Stimulated activated CD8-positive, alpha-beta memory T cell treated with anti-CD3 and anti-CD28 coated beads, Interleukin-7, amount 100 ng/mL, for 4 hours (primary cell): Measurements from ENCODE around the gene LRIT3.

ENCODE experiments used
- DNase-seq, 2 donors: peaks; one replicate each; pipeline ENCODE4 v3.0.0-alpha.2; 2020; ENCODE audit warnings: low read depth in 2 of 2

The LRIT3 gene, protein sequence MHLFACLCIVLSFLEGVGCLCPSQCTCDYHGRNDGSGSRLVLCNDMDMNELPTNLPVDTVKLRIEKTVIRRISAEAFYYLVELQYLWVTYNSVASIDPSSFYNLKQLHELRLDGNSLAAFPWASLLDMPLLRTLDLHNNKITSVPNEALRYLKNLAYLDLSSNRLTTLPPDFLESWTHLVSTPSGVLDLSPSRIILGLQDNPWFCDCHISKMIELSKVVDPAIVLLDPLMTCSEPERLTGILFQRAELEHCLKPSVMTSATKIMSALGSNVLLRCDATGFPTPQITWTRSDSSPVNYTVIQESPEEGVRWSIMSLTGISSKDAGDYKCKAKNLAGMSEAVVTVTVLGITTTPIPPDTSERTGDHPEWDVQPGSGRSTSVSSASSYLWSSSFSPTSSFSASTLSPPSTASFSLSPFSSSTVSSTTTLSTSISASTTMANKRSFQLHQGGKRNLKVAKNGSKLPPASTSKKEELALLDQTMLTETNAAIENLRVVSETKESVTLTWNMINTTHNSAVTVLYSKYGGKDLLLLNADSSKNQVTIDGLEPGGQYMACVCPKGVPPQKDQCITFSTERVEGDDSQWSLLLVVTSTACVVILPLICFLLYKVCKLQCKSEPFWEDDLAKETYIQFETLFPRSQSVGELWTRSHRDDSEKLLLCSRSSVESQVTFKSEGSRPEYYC

DNA sequence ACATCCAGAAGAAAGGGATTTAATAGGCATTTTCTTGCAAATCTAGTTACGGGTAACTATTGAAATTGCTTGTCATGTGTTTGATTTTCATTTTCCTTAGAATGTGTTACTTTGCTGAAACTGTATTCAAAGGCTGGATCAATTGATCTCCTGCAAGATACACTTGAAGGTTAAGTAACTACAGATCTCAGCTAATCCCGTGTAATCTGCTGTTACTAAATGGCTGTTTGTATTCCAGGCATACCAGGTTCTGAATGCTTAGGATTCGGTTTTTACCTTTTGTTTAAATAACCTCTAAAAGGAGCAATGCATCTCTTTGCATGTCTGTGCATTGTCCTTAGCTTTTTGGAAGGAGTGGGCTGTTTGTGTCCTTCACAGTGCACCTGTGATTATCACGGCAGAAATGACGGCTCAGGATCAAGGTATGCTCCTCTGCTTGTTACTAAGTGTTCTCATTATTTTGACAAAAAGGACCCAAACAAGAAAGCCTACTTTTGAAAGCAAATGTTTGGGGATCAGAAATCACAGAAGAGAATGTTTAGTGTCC, at the start of gene LRIT3:
Gene LRIT3 (plus strand): TSS at position 212 of the 547 bp plus-strand sequence. CDS start 95 bp downstream, at position 307.
- DNase-seq: no peak

DNA sequence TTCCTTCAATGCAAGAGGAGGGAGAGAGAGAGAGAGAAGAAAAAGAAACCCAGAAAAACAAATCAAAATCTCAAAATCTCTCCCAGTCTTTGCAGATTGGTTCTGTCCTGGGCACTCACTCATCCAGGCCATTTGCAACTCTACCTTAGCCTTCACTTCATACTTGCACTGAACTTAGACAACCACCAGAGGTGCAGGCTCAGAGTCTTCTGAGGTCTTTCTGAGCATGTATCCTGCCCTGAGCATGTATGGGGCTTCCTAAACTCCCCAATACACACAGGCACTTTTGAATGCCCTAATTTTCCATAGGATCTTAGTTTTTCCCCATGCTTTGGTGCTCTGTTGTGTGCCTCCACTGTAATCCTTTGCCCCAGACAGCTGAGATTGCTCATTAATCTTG, 49.0 kb upstream of the LRIT3 start:
- no peak for DNase-seq

DNA sequence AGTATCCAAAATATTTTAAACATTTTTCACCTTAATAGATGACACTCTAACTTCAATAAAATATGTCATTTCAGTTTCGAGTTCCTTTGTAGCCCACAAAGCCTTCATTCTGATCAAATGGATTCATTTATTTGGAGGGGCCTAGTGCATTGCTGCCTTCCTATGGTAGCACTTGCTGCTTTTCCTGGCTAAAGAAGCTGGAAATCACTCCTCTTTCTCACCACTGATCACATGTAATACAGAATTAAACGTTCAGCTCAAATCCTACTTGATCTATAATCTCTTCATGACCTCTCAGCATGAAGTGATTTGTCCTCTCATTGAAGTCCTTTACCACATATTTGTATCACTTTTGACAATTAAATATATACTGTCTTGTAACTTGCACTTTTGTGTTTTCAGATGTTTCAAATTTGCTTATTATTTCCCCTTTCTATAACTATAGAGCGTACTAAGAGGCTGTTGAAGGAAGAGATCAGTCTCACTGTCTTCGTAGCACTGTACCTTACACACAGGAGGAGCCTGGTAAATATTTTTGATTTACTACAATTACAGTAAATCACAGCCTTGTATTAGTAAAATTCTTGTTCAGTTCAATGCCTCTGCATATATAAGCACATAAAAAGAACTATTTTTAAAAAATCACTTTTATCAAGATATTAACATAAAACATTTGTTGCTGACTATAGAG, 46.7 kb upstream of the LRIT3 start:
- no peak for DNase-seq

DNA sequence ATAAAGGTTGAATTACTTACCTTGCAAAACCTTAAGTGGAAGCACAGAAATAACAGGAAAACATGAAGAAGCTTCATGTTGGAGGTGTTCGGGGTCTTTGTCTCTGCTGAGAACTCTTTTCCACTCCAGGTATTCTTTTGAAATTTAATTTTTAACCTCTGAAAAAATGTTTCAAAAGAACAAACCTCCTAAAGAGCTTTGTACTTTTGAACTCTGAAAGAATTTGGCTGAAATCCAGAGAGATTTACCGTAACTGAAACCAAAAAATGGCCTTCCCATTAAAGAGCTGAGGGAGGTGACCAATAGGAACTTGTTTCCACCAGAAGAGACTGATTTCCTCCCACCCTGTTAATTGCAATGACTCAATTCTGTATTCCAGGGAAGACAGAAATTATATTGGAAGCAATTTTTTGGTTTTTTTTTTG, 46.0 kb upstream of the LRIT3 start, which contains the start of gene CFI:
Gene CFI (minus strand): TSS at position 105 of the 425 bp plus-strand sequence. CDS start 28 bp downstream, at position 77.
- no peak for DNase-seq

DNA sequence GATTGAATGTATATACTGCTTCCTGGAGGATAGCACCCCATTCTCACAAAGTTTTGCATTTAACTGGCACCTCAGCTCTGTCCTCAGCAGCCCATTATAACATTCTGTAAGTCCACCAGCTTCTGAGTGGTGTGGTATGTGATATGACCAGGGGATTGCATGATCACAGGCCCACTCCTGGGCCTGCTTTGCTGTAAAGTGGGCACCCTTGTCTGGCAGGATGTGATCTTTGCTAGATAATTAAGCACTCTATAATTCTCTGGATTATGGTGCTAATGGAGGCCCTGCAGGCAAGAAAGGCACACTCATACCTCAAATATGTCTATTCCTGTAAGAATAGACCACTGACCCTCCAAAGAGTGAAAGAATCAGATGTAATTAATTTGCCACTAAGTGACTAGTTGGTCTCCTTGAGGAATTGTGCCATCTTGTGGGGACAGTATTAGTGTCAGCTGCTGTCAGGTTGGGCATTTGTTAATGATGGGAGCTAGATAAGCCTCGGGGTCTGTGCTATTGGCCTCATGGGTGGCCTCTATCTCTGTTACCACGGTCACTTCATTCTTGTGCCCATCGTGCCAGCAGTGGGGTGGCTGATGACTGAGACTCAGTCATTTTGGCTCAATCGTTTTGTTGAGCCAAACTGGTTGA, 43.9 kb upstream of the LRIT3 start:
- DNase-seq: no peak

DNA sequence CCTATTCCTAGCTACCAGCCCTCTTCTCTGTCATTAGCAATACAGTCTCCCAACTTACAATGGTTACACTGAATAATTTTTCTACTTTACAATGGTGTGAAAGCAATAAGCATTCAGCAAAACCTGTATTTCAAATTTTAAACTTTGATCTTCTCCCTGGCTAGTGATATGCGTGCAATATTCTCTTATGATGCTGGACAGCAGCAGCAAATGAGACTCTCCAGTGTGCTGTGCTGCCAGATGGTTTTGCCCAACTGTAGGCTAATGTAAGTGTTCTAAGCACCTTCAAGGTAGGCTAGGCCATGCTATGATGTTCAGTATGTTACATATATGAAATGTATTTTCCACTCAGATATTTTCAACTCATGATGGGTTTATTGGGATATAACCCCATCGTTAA, 38.3 kb upstream of the LRIT3 start:
- no peak for DNase-seq

DNA sequence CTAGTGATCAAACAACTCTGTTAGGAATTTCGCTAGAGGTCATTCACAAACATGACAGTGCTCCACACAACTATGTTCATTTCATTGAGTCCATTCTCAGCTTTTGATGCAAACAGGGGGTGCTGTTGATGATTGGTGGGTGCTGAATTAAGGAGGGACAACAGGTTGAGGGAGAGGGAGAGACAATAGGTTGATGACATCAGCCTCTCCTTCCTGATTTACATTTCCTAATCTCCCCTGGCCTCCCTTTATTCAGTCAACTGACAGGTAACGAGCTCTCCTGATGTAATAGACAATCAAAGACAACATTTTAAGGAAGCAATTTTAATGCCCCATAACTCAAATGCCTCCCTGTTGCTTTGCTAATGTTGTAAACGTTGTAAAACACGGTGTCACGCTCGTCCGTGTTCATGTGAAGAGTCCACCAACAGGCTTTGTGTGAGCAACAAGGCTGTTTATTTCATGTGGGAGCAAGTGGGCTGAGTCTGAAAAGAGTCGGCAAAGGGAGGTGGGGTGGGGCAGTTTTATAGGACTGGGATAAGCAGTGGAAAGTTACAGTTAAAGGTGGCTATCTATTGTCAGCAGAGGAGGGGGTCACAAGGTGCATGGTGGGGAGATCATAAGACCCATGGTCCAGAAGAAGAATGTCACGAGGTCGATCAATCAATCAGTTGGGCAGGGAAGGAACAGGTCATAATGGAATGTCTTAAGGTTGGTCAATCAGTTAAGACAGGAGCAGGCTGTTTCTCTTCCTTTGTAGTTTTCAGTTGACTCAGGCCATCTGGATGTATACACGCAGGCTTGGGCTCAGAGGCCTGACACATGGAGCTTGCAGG, 37.1 kb upstream of the LRIT3 start:
- no peak for DNase-seq

DNA sequence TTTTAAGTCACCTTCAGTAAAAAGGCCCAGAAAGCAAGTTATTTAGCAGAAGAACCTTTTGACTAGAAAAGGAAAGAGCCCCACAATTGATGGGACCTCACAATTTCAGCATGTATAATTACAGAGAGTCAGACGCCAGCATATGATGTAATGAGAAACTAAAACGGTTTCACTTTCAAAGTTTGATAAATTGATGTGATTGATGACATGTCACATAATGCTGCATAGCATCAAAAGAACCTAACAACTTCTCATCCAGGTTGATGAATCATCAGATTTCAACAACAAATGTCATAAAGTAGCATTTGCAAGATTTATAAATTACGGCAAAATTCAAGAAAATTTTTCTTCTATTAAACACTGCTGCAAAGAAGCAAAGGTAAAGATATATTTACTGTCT, 36.2 kb upstream of the LRIT3 start:
- DNase-seq: no peak

DNA sequence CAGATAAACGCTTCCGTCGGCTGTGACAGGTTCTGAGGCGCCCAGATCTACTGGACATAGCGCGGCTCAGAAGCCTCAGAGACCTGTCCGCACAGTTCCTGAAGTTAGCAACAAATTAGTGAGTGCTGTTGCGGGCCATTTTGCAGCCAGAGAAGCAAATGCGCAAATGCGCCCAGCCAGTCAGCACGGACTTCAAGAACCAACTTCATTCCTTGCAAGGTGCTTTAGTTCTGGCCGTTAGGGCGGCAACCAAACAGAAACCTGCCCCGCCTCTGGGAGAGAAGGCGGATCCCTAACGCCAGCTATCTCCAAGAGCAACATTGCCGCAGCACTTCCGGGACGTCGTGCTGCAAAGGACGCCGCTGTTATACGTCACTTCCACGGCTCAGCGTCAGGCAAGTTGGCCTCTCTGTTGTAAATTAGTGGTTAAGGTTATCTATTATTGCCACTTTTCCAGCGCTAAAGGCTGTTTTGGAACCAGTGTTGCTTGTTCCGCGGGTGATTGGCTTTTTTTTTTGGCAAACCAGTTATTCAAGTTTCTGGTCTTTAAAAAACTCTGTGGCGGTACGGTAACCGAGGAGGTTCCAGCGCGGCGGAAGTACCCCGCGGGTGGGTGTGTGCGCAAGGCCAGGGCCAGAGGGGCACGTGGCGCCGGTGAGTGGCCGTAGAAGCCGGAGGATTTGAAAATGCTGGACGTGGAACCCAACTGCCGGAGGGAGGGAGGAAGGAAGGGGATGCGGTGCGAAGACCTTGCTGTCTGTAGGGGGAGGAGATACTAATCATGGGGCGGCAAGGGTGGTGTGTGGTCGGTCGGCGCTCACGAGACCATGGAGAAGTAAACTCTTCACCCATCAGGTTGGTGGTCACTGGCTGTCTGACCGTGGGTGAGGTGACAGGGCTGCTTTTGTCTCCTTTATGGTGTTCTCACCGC, 32.5 kb upstream of the LRIT3 start, which contains the start of gene GAR1:
Gene GAR1 (plus strand): TSS at position 612 of the 931 bp plus-strand sequence. CDS start 403 bp downstream, outside the sequence.
- DNase-seq: peak; percentile 82 to 83

DNA sequence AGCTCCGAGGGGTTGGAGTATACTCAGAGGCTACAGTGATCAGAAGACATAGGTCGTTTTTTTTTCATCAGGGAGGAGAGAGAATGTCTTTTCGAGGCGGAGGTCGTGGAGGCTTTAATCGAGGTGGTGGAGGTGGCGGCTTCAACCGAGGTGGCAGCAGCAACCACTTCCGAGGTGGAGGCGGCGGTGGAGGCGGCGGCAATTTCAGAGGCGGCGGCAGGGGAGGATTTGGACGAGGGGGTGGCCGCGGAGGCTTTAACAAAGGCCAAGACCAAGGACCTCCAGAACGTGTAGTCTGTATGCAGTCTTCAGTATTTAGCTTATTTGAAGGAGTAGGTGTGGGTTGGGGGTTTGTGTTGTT, 31.8 kb upstream of the LRIT3 start:
- peak; percentile 24 to 53 for DNase-seq

DNA sequence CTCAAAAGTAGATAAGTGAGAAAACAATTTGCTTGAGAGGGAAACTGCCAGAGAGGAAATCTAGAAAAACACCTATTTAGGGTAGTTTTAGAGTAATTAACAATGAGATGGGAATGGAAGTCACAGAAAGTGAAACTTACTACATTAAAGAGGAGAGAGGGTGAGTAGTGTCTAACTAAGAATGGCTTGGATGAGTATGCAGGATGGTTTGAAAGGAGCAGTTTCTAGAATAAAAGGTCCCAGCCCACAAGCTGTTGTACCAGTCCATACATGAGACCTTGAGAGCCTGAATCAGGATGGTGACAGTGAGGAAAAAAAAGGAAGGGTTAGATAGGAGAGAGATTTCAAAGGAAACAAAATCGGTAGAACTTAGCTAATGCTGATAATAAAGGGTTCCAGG, 31.0 kb upstream of the LRIT3 start:
- DNase-seq: no peak

DNA sequence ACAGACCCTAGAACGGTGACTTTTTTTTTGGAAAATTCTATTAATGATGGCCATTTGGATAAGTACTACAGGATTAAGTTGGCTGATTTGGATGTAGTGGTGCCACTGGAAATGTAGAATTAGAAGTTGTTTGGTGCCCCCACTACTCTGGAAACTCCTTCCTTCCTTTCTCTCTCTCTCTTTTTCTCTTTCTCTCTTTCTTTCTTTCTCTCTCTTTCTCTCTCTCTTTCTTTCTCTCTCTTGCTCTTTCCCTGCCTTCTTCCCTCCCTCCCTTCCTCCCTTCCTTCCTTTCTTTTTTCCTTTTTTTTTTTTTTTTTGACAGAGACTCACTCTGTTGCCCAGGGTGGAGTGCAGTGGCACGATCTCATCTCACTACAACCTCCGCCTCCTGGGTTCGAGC, 29.6 kb upstream of the LRIT3 start:
- DNase-seq: no peak

DNA sequence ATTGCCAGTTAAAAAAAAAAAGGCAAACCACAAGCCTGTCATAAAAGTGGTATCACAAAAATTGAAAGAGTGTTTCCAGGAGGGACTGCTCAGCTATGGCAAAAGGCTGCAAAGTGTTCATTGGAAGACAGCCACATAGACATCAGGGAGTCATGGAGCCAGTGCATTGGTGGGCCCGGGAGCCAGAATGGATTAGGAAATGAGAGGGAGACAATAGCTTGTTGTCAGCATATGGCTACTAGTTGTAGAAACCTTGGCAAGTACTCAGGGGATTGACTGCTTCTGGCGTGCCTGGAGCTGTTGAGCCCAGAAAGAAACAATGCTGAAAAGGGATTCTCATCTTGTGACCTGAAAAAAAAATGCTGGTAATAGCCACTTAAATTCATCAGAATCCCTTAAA, 27.3 kb upstream of the LRIT3 start:
- DNase-seq: no peak

DNA sequence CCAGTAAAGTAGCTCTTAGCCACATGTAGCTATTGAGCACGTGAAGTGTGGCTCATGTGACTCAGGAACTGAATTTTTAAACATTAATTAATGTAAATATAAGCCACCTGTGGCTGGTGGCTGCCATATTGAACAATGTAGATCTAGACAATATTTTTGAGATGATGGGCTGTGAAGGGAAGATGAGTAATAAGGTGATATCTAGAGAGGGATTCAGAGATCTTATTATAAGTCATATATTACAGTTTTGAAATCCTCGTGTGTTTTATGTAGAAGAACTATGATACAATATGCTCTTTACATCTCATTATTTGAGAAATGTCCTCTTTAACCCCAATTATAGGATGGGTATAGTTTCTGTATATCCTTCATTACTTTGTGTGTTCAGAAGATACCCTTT, 26.7 kb upstream of the LRIT3 start:
- no peak for DNase-seq

DNA sequence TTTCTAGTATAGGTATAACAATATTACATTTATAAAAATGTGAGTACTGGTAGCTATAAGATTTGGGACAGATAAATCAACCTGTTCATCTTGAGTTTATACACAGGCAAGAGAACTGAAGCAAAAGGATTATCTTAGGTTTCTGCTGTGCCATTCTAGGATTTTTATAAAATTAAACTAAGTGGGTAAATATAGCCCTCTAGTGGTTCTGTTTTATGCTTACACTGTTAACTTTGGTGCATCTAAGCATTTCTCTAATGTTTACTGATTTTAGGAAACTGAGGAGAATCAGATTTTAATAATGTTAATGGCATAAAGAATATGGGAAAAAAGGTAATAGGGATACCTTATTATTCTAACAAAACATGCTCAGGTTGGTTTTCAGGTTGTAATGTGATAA, 21.2 kb upstream of the LRIT3 start:
- no peak for DNase-seq

DNA sequence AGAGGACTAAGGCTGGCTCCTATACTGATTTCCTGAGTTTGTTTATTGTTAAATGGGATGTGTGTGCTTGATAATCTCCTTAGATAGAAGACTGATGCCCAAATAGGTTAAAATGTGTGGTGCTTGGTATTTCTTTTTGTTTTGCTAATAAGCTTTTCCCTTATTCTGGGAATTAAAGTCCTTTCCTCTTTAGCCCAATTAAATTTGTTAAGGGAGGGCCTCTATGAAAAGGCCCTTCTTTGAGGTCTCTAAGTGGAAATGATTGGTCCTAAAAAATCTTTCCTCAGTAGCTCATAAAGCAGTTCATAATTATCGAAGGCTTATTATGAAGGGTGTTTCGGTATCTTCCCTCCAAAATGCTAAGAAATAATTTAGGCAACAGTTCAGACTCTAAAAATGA, 20.2 kb upstream of the LRIT3 start, which contains the start of gene RRH:
Gene RRH (plus strand): TSS at position 301 of the 400 bp plus-strand sequence. CDS start 56 bp downstream, at position 357.
- no peak for DNase-seq

DNA sequence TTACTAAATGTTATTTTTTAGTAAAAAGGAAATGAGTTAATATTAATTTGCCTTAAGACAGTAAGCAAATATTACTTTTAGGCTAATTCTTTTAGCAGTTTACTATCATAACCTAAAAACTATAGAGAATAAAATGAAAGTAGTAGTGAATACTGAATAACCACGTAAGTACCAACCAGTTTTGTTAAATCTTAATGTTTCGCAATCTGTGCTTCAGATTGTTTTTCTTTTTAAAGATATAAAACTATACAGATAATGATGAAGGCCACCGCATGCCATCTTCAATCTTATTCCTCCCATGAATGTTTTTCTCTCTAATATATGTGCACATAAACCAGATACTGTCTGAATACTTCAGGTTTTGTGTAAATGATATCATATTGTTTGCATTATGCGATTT, 14.2 kb upstream of the LRIT3 start:
- DNase-seq: no peak

DNA sequence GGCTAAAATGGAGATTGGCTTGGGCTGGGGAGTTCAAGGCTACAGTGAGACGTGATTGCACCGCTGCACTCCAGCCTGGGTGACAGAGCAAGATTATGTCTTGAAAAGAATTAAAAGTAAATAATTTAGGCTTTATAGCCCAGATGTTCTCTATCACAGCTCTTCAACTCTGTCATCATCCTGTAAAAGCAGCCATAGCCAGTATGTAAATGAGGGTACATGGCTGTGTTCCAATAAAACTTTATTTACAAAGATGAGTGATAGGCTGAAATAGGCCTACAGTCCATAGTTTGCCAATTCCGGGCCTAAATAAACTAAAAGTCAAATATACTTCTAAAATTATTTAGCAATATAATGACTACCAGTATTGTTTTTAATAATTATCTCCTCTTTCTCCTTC, 10.9 kb upstream of the LRIT3 start:
- DNase-seq: no peak

DNA sequence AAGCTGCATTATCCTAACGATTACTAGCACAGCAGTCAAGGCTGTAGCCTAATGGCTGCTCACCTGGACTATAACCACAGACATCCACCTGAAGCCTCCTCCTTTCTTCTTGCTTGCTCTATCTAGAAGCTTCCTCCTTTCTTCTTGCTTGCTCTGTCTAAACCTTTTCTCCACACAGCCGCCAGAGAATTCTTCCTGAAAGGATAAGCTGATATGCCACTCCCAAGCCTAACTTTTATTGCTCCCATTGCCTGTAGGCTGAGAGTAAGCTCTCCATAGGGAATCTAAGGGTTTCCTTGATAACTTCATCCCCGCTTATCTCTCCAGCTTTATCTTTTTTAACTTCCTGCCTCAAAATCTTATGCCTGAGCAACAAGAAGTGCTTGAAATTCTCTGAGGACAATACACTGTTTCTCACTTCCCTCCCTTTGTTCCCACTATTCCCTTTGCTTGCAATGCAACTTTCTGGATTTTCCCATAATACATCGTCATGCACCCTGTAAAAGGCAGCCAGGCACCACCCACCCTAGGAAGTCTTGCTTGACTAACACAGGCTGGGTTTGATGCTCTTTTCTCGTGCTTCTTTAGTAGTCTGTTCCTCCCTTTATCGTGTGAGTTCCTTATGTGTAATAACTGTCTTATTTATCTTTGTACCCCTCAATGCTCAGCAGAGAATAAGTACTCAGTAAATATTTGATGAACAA, 1.4 kb upstream of the LRIT3 start:
- DNase-seq: no peak
